OCI-LY7 (cell line): ENCODE measurements around the gene FOXN1. TPM values are rescaled to one million over a fixed set of nuclear protein-coding genes. Genes with fewer than 3 reads are reported as not detected.

Source experiments
- BruUV-seq: library from RNA; stranded (reverse); fragments of 400-500 nt; replicated peaks from 2 replicates; lab custom pipeline; 2021; lab: Mats Ljungman, UMichigan
- CTCF ChIA-PET: fragments of 300-600 bp; sonication (Branson Sonifier 250); formaldehyde crosslinking; loops from one replicate; lab custom pipeline; 2022; ENCODE audit warnings: antibody characterized with exemption; ENCODE audit not compliant: unreplicated experiment; lab: Charles Lee
- POLR2A ChIA-PET: fragments of 300-600 bp; sonication (Branson Sonifier 250); formaldehyde crosslinking; loops from one replicate; lab custom pipeline; 2022; ENCODE audit warnings: antibody characterized with exemption; lab: Charles Lee
- DNase-seq: peaks from one replicate; pipeline ENCODE4 v3.0.0-alpha.2; 2015; ENCODE audit warnings: low spot score
- H2AFZ ChIP-seq: fragments of 200-600 bp; sonication (generic), shearing (Covaris generic); 2 replicates; pipeline ENCODE4 v1.6.1; 2014; ENCODE audit warnings: mild to moderate bottlenecking, antibody characterized with exemption, low read length, moderate library complexity
- H3K27ac ChIP-seq: fragments of 200-600 bp; sonication (generic); 2 replicates; pipeline ENCODE4 v1.5.1; 2014; ENCODE audit warnings: mixed run types, low read depth, mild to moderate bottlenecking, moderate library complexity, low read length, inconsistent platforms; ENCODE audit not compliant: poor library complexity, severe bottlenecking
- H3K36me3 ChIP-seq: fragments of 200-600 bp; sonication (generic); 2 replicates; pipeline ENCODE4 v1.6.1; 2014; ENCODE audit warnings: mild to moderate bottlenecking, antibody characterized with exemption, low read length, moderate library complexity, mixed read lengths; ENCODE audit not compliant: insufficient read depth
- H3K4me1 ChIP-seq: fragments of 200-600 bp; sonication (generic); 2 replicates; pipeline ENCODE4 v1.5.1; 2014; ENCODE audit warnings: mild to moderate bottlenecking, low read length; ENCODE audit not compliant: insufficient read depth, poor library complexity, severe bottlenecking
- H3K4me2 ChIP-seq: fragments of 200-600 bp; sonication (generic); 2 replicates; pipeline ENCODE4 v1.6.1; 2014; ENCODE audit warnings: mild to moderate bottlenecking, low read length
- H3K4me3 ChIP-seq: fragments of 200-600 bp; sonication (generic); 2 replicates; pipeline ENCODE4 v1.5.1; 2014; ENCODE audit warnings: mild to moderate bottlenecking, low read depth, low read length; ENCODE audit not compliant: poor library complexity, severe bottlenecking
- H3K79me2 ChIP-seq: fragments of 200-600 bp; sonication (generic); 2 replicates; pipeline ENCODE4 v1.6.1; 2016; ENCODE audit warnings: low read depth, mild to moderate bottlenecking, low read length, moderate library complexity, mixed read lengths; ENCODE audit not compliant: insufficient read depth
- H3K9me2 ChIP-seq: fragments of 200-600 bp; sonication (generic); 2 replicates; pipeline ENCODE4 v1.6.1; 2016; ENCODE audit warnings: mild to moderate bottlenecking, low read length, mixed read lengths; ENCODE audit not compliant: insufficient read depth
- H3K9me3 ChIP-seq: fragments of 200-600 bp; sonication (generic); 2 replicates; pipeline ENCODE4 v1.6.1; 2014; ENCODE audit warnings: mild to moderate bottlenecking, mixed run types, low read length, mixed read lengths
- H4K20me1 ChIP-seq: fragments of 200-600 bp; sonication (generic); 2 replicates; pipeline ENCODE4 v1.6.1; 2014; ENCODE audit warnings: mild to moderate bottlenecking, antibody characterized with exemption, low read length, moderate library complexity, mixed read lengths; ENCODE audit not compliant: insufficient read depth
- CTCF ChIP-seq: fragments of 200-600 bp; sonication (generic); conservative IDR thresholded peaks from 2 replicates; pipeline ENCODE4 v1.5.1; 2014; ENCODE audit warnings: mild to moderate bottlenecking, antibody characterized with exemption, low read length, moderate library complexity, mixed read lengths
- EZH2phosphoT487 ChIP-seq: fragments of 200-600 bp; sonication (generic); IDR thresholded peaks from 2 replicates; pipeline ENCODE4 v1.6.1; 2018; ENCODE audit warnings: low read depth, borderline replicate concordance, mild to moderate bottlenecking, mixed run types, antibody characterized with exemption, low read length, moderate library complexity, mixed read lengths
- intact Hi-C: fragments of 100-400 bp; cut with micrococcal nuclease; formaldehyde crosslinking; loops from one replicate; pipeline ENCODE4 v1.10.0; 2022; ENCODE audit not compliant: unreplicated experiment
- total RNA-seq, 2 experiments: library from RNA; depleted of rRNA in 1 of 2; stranded (reverse); fragments of >200 nt in 1 of 2; shearing (Covaris generic) in 1 of 2; gene quantifications; 2 replicates each; pipeline ENCODE4 v1.2.3, GENCODE V29; 2014 to 2022

The FOXN1 gene
- total RNA-seq, 2 experiments from 2014 or later, result not detected

DNA sequence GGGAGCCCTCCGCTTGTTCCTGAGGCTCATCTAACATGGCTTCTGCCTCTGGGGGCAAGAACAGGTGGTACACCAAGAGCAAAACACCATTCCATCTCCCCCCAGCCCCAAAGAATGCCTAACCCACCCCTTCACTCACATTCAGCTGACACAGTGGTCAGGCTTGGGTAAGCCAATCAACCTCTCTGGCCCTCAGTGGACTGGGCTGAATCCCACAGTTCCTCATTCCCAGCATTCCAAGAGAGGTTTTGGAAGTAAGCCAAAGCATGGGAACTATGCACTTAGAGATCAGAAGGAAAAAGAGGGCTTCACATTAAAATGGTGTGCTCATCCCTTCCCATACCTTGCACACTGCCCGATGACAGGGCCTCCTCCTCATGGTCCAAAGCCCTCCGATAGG, 57.3 kb downstream of the FOXN1 start:
- CTCF ChIA-PET, result no interaction called here
- POLR2A ChIA-PET, result no interaction called here
- Histone ChIP-seq H3K27ac (no peak overlapping the region), H3K9me3 (no peaks in the 10 kb centered on the region), H2AFZ (no peak overlapping the region), H3K9me2 (no peaks in the 10 kb centered on the region), H3K4me1 (peaks cover 19% of the 10 kb centered on the region), H3K36me3 (peaks cover 31% of the 10 kb centered on the region), H3K4me2 (no peak overlapping the region), H4K20me1 (peaks cover 5% of the 10 kb centered on the region), H3K4me3 (no peak overlapping the region), H3K79me2 (peaks cover 5% of the 10 kb centered on the region; the same call in 1 of the 2 replicates)
- TF ChIP-seq EZH2phosphoT487, result no peak
- no peak for TF ChIP-seq CTCF
- intact Hi-C loops, result no loop called here
- BruUV-seq, result no TSS peak
- DNase-seq, result no peak

DNA sequence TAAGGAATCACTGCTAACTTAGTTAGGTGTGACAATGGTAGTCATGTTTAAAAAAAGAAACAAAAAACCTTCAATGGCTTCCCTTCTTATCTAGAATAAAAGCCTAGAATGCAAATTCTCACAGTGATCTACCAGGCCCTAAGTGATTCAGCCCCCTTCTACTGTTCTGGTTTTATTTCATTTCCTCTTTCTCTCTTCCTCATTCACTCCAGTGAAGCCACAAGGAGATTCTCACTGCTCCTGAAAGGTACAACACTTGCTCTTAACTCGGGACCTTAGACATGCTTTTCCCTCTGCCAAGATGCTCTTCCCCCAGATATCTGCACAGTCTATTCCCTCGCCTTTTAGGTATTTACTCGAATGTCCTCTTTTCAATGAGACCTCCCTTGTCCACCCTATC, 61.5 kb downstream of the FOXN1 start:
- peak overlapping the region; percentile 51 for H3K4me3 ChIP-seq
- no peaks in the 10 kb centered on the region for H3K9me3 ChIP-seq
- no peak overlapping the region for H2AFZ ChIP-seq
- H3K4me2 ChIP-seq, result peak overlapping the region; percentile 82
- ChIA-PET CTCF (no interaction called here), POLR2A (interaction anchor here (1.6 kb wide), 1 partner anchor 9 kb away, joined by 13 read pairs; the partner anchor contains the start of gene ALDOC)
- H3K27ac ChIP-seq, result peak overlapping the region; percentile 32
- H3K36me3 ChIP-seq, result peaks cover 15% of the 10 kb centered on the region
- H3K4me1 ChIP-seq, result peaks cover 34% of the 10 kb centered on the region
- peaks cover 5% of the 10 kb centered on the region for H4K20me1 ChIP-seq
- peaks cover 5% of the 10 kb centered on the region; the same call in 1 of the 2 replicates for H3K79me2 ChIP-seq
- peak; percentile 79 for DNase-seq
- H3K9me2 ChIP-seq, result no peaks in the 10 kb centered on the region
- intact Hi-C loops, result no loop called here
- BruUV-seq, result no TSS peak
- TF ChIP-seq EZH2phosphoT487 (no peak), CTCF (no peak)

GRCh38 chr17:28569446-28569845, 63.3 kb downstream of the FOXN1 start:
- Histone ChIP-seq H3K9me2 (no peaks in the 10 kb centered on the region), H3K79me2 (peaks cover 5% of the 10 kb centered on the region; the same call in 1 of the 2 replicates), H3K36me3 (peaks cover 10% of the 10 kb centered on the region), H3K4me3 (no peak overlapping the region), H4K20me1 (peaks cover 5% of the 10 kb centered on the region), H3K4me1 (peaks cover 36% of the 10 kb centered on the region), H3K27ac (no peak overlapping the region), H2AFZ (no peak overlapping the region), H3K4me2 (peak overlapping the region; percentile 78; the same call in 1 of the 2 replicates), H3K9me3 (no peaks in the 10 kb centered on the region)
- BruUV-seq, result TSS peak; percentile 64
- TF ChIP-seq CTCF, result no peak
- ChIA-PET CTCF (no interaction called here), POLR2A (interaction anchor here (0.7 to 1.6 kb wide), 2 partner anchors 8 to 9 kb away, joined by 6 to 13 read pairs; partner anchors contain the start of gene ALDOC)
- no peak for DNase-seq
- intact Hi-C loops, result no loop called here
